Neural progenitor cell (in vitro differentiated cells): ENCODE results near the gene LHX1. TPM values are rescaled to one million over a fixed set of nuclear protein-coding genes. Genes with fewer than 3 reads are reported as not detected.

Source experiments
- DNase-seq: peaks from one replicate; pipeline ENCODE4 v3.0.0-alpha.2; 2016; ENCODE audit warnings: low spot score
- H2AFZ ChIP-seq: fragments of 200-600 bp; sonication (generic); replicated peaks from 2 replicates; pipeline ENCODE4 v1.6.1; 2016; ENCODE audit warnings: antibody characterized with exemption
- H3F3A ChIP-seq: fragments of 200-600 bp; sonication (generic); 2 replicates; pipeline ENCODE4 v1.6.1; 2016; ENCODE audit warnings: antibody characterized with exemption, low read depth
- H3K27ac ChIP-seq: fragments of 200-600 bp; sonication (generic); 2 replicates; pipeline ENCODE4 v1.5.1; 2016; ENCODE audit warnings: mild to moderate bottlenecking
- H3K27me3 ChIP-seq: fragments of 200-600 bp; sonication (generic); 2 replicates; pipeline ENCODE4 v1.6.1; 2016; ENCODE audit warnings: mild to moderate bottlenecking, moderate library complexity
- H3K36me3 ChIP-seq: fragments of 200-600 bp; sonication (generic); 2 replicates; pipeline ENCODE4 v1.5.1; 2016
- H3K4me1 ChIP-seq: fragments of 200-600 bp; sonication (generic); 2 replicates; pipeline ENCODE4 v1.6.1; 2016; ENCODE audit warnings: mixed run types
- H3K4me2 ChIP-seq: fragments of 200-600 bp; sonication (generic); 2 replicates; pipeline ENCODE4 v1.6.1; 2016
- H3K4me3 ChIP-seq: fragments of 200-600 bp; sonication (generic); 2 replicates; pipeline ENCODE4 v1.5.1; 2016
- H3K79me2 ChIP-seq: fragments of 200-600 bp; sonication (generic); 2 replicates; pipeline ENCODE4 v1.6.1; 2016; ENCODE audit warnings: low read depth
- H3K9ac ChIP-seq: fragments of 200-600 bp; sonication (generic); 2 replicates; pipeline ENCODE4 v1.6.1; 2016
- H3K9me3 ChIP-seq: fragments of 200-600 bp; sonication (generic); 2 replicates; pipeline ENCODE4 v1.5.1; 2016; ENCODE audit warnings: low read depth
- H4K20me1 ChIP-seq: fragments of 200-600 bp; sonication (generic); 2 replicates; pipeline ENCODE4 v1.6.1; 2016; ENCODE audit warnings: low read depth
- H3K27ac Mint-ChIP-seq: 3 replicates; pipeline ENCODE4 v1.8.0; 2021; ENCODE audit warnings: mixed read lengths
- H3K27me3 Mint-ChIP-seq: 2 replicates; pipeline ENCODE4 v1.8.0; 2022; ENCODE audit warnings: low read depth, mild to moderate bottlenecking, inconsistent platforms, moderate library complexity, mixed read lengths; ENCODE audit not compliant: insufficient read depth
- H3K36me3 Mint-ChIP-seq: 3 replicates; pipeline ENCODE4 v1.8.0; 2021; ENCODE audit warnings: mixed read lengths
- H3K4me1 Mint-ChIP-seq: 3 replicates; pipeline ENCODE4 v1.8.0; 2021; ENCODE audit warnings: mixed read lengths
- H3K4me3 Mint-ChIP-seq: 3 replicates; pipeline ENCODE4 v1.8.0; 2021; ENCODE audit warnings: mild to moderate bottlenecking, moderate library complexity, mixed read lengths
- H3K9me3 Mint-ChIP-seq: 3 replicates; pipeline ENCODE4 v1.8.0; 2020; ENCODE audit warnings: mixed read lengths
- EZH2 ChIP-seq: fragments of 200-600 bp; sonication (generic); IDR thresholded peaks from 2 replicates; pipeline ENCODE4 v1.6.1; 2017; ENCODE audit warnings: antibody characterized with exemption, mild to moderate bottlenecking, moderate library complexity
- EZH2phosphoT487 ChIP-seq: fragments of 200-600 bp; sonication (generic); IDR thresholded peaks from 2 replicates; pipeline ENCODE4 v1.6.1; 2017; ENCODE audit warnings: antibody characterized with exemption
- total RNA-seq: library from RNA; depleted of rRNA; stranded (reverse); fragments of >200 nt; gene quantifications from 2 replicates; pipeline ENCODE4 v1.2.3, GENCODE V29; 2015; ENCODE audit warnings: low replicate concordance
- TF ChIP-seq, protein P1 (sequence below): fragments of 200-600 bp; sonication (generic); IDR thresholded peaks from 2 replicates; pipeline ENCODE4 v1.5.1; 2017; ENCODE audit warnings: antibody characterized with exemption, mild to moderate bottlenecking

Gene LHX1
- total RNA-seq, 1 donor from 2014 or later, result not detected

DNA sequence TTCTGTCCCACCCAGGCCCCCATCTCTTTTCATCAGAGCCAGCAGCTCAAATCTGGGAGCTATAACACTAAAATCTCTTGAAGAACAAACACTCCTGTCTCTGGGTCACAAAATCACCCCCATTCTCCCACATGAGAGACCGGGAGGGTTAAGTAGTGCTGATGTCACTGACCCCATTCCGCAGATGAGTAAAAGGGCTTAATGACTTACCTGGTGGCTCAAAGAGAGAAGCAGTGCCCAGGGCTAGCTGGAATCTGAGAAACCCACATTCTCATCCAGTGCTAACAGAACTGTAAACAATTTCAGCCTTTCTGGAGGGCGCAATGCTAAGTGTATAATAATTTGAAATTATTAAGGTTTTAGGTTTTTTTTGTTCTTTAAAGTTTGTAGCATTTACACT is 26.3 kb upstream of the LHX1 start:
- Histone ChIP-seq H3F3A (no peaks in the 10 kb centered on the region), H3K27me3 (no peaks in the 10 kb centered on the region), H3K4me3 (no peak overlapping the region), H4K20me1 (no peaks in the 10 kb centered on the region), H3K4me2 (no peak overlapping the region), H3K9ac (no peak overlapping the region), H3K79me2 (no peaks in the 10 kb centered on the region), H2AFZ (no peak overlapping the region), H3K9me3 (no peaks in the 10 kb centered on the region), H3K4me1 (no peaks in the 10 kb centered on the region), H3K27ac (no peak overlapping the region), H3K36me3 (no peaks in the 10 kb centered on the region)
- no peak for TF ChIP-seq EZH2phosphoT487
- no peak for TF ChIP-seq EZH2
- TF ChIP-seq, protein P1, sequence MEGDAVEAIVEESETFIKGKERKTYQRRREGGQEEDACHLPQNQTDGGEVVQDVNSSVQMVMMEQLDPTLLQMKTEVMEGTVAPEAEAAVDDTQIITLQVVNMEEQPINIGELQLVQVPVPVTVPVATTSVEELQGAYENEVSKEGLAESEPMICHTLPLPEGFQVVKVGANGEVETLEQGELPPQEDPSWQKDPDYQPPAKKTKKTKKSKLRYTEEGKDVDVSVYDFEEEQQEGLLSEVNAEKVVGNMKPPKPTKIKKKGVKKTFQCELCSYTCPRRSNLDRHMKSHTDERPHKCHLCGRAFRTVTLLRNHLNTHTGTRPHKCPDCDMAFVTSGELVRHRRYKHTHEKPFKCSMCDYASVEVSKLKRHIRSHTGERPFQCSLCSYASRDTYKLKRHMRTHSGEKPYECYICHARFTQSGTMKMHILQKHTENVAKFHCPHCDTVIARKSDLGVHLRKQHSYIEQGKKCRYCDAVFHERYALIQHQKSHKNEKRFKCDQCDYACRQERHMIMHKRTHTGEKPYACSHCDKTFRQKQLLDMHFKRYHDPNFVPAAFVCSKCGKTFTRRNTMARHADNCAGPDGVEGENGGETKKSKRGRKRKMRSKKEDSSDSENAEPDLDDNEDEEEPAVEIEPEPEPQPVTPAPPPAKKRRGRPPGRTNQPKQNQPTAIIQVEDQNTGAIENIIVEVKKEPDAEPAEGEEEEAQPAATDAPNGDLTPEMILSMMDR, result no peak
- no peak overlapping the region for H3K27ac Mint-ChIP-seq
- no peak for DNase-seq
- H3K4me3 Mint-ChIP-seq, result no peak overlapping the region
- no peaks in the 10 kb centered on the region for H3K36me3 Mint-ChIP-seq
- peaks cover 20% of the 10 kb centered on the region for H3K27me3 Mint-ChIP-seq
- peaks cover 3% of the 10 kb centered on the region for H3K4me1 Mint-ChIP-seq
- no peaks in the 10 kb centered on the region for H3K9me3 Mint-ChIP-seq

DNA sequence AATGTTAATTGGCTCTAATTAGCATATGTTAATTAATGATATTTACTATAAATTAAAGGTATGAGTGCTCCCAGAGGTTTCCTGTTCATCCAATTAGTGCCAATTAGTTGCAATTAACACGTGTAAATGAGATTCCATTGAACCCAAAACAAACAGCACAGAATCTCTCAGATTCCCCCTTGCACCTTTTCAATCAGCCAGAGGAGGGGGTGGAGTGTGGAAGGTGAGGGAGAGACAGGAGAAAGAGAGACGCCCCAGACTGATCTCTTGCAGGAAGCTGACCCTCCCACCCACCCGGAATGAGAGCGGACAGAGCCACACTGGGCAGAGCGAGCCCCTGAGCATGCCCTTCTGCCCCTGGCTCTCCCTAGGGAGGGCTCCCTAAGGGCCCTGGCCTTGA is 24.1 kb upstream of the LHX1 start:
- Mint-ChIP-seq H3K9me3 (no peaks in the 10 kb centered on the region), H3K36me3 (no peaks in the 10 kb centered on the region), H3K27me3 (peaks cover 18% of the 10 kb centered on the region), H3K4me3 (no peak overlapping the region), H3K4me1 (peaks cover 8% of the 10 kb centered on the region), H3K27ac (no peak overlapping the region)
- H3K9ac ChIP-seq, result no peak overlapping the region
- no peaks in the 10 kb centered on the region for H3K36me3 ChIP-seq
- no peak for DNase-seq
- H3K79me2 ChIP-seq, result no peaks in the 10 kb centered on the region
- no peaks in the 10 kb centered on the region for H4K20me1 ChIP-seq
- no peak overlapping the region for H3K27ac ChIP-seq
- no peak overlapping the region for H3K4me3 ChIP-seq
- no peaks in the 10 kb centered on the region for H3K27me3 ChIP-seq
- H2AFZ ChIP-seq, result no peak overlapping the region
- no peak for TF ChIP-seq EZH2
- TF ChIP-seq, protein P1, result no peak
- no peak for TF ChIP-seq EZH2phosphoT487
- H3F3A ChIP-seq, result no peaks in the 10 kb centered on the region
- no peaks in the 10 kb centered on the region for H3K9me3 ChIP-seq
- no peak overlapping the region for H3K4me2 ChIP-seq
- H3K4me1 ChIP-seq, result peaks cover 8% of the 10 kb centered on the region

DNA sequence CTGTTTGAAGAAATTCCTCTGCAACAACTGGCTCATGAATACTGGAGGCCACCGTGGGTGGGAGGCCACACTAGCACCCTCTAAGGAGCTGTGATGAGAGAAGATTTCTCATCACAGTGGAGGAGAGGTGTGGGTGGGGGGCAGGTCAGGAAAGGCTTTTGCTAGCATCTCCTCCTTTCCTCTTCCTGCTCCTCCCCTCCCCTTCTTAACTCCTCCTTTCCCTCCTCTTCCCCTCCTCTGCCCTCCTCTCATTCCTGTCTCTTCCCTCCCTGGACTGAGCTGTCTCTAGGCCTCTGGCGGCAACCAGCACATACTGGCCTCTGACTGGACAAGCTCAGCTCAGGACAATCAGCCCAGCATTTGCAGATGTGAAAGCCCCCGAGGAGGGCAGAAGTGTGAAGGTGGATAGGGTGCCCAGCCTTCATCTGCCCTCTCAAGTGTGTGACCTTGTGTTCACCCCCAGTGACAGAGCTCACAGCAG is 19.0 kb upstream of the LHX1 start:
- Histone ChIP-seq H3K4me1 (peaks cover 45% of the 10 kb centered on the region), H3K4me3 (no peak overlapping the region), H3K79me2 (no peaks in the 10 kb centered on the region), H3K9me3 (no peaks in the 10 kb centered on the region), H3F3A (peaks cover 34% of the 10 kb centered on the region), H3K27ac (no peak overlapping the region), H3K4me2 (peak overlapping the region; percentile 29), H3K36me3 (no peaks in the 10 kb centered on the region), H2AFZ (peak overlapping the region; percentile 61), H3K9ac (no peak overlapping the region), H3K27me3 (peaks cover 17% of the 10 kb centered on the region), H4K20me1 (peaks cover 4% of the 10 kb centered on the region)
- H3K27me3 Mint-ChIP-seq, result peaks cover 15% of the 10 kb centered on the region
- TF ChIP-seq EZH2 (no peak), EZH2phosphoT487 (no peak)
- TF ChIP-seq, protein P1, result no peak
- no peak overlapping the region for H3K27ac Mint-ChIP-seq
- H3K9me3 Mint-ChIP-seq, result no peaks in the 10 kb centered on the region
- no peak overlapping the region for H3K4me3 Mint-ChIP-seq
- peak; percentile 57 for DNase-seq
- no peaks in the 10 kb centered on the region for H3K36me3 Mint-ChIP-seq
- H3K4me1 Mint-ChIP-seq, result peaks cover 42% of the 10 kb centered on the region
